Measurements from ENCODE around the gene NUFIP2.

DNA sequence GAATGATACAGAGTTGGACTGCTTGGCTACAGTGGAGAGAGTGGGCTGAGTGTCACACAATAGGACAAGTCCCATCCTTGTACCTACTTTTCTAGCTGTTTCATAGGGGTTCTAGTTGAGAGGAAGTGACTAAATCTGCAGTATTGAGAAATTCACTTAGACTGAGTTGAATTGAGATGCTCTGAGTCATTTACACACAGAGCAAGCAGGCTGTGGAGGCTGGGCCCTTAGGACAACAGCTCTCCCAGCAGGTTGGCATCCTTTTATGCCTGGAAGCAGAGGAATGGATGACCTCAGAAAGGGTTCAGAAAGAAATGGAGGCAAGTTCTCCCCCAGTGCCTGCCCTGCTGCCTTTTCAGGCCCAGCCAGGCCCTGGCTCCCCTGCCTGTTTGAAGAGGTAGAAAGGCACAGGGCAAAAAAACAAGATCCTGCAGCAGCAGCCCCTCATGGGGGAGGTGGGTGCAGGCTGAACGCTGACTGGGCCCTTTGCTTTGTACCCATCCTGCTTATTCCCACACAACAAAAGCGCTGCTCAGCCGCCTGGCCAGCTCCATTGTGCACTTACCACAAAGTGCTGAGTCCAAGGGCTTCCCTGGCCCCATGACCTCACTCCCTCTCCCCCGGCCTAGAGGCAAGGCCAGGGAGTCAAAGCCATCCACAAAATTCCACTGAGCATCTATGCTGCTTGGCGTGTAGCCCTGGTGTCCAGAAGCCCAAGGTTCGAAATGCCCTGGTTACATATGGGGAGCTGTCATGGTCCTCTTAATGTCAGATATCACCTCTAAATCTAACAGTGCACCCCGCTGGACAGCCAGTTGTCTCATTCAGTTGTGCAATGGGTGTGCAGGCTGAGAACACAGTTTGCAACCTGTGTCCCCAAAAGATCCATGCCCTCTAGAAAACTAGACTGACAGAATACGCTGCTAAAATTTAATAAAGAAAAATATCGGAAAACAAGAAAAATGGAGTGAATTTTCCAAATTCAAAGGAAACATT, 52.7 kb downstream of the NUFIP2 start:
- TF ChIP-seq CTCF (IDR thresholded peaks at IDR 0.05; ENCODE audit: low read depth, low read length, poor library complexity, severe bottlenecking): peak; percentile 30
- no peak for TF ChIP-seq EZH2phosphoT487 (IDR thresholded peaks at IDR 0.05; ENCODE audit: borderline replicate concordance, low read length)
